CD4-positive, alpha-beta T cell treated with Interleukin-15 for 4 hours (primary cell): ENCODE results near the gene NIPAL3.
A peak's percentile ranks its signal among the peaks of the same experiment; 100 is the strongest.
"Not testable (repeated sequence)": the region's sequence is repeated elsewhere in the genome, so short reads cannot be mapped to it uniquely, and the experiment has no call there.

Experiments
- DNase-seq: peaks from one replicate; pipeline ENCODE4 v3.0.0-alpha.2; 2020; ENCODE audit warnings: low spot score

The NIPAL3 gene

DNA sequence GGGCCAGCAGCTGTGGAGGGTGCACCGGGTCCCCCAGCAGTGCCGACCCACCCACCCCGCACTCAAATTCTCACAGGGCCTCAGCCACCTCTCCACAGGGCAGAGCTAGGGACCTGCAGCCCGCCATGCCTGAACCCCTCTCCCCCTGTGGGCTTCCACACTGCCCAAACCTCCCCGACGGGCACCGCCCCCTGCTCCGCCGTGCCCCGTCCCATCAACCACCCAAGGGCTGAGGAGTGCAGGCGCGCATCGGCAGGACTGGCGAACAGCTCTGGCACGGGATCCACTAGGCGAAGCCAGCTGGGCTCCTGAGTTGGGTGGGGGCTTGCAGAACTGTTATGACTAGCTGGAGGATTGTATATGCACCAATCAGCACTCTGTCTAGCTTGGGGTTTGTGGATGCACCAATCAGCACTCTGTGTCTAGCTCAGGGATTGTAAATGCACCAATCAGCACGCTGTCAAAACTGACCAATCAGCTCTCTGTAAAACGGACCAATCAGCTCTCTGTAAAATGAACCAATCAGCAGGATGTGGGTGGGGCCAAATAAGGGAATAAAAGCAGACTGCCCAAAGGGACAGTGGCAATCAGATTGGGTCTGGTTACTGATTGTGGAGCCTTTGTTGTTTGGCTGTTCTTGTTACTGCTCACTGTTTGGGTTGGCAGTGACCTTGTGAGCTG, 74.6 kb downstream of the NIPAL3 start:
- DNase-seq, result no peak

DNA sequence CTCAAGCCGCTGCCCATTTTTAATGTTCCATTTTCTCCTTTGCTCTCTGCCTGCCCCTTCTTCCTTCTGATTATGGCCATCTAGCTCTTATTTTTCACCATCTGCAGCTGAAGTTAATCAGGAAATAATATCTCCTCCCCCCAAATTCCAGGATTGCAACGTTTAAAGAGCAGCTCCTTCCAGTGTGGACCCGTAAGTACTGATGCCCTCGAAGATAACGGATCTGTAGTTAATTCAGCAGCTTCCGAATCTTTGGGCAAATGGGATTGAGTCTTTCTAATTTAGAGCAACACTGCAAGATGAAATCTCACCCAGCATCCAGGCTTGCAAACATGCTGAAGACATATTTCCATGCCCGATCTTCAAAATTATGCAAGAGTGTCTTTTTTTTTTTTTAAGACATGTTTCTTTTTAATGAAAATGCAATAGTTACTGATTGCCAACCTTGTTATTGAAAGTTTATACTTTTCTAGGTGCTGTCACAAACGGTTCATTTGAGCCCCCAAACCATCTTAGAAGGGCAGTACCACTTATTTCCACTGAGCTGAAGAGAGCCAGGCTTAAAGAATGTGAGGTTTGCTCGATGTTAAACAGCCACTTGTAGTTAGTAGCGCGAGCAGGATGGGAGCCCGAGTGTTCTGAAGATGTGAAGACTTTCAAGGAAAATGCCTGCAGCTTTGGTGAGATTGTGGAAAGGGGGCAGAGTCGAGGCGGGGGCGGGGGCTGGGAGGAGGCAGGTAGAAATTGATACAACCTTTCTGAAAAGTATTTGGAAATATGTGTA, 76.2 kb downstream of the NIPAL3 start:
- DNase-seq, result no peak

- DNase-seq, result not testable (repeated sequence)
Observed at GRCh38 chr1:24492935-24493334, 77.3 kb downstream of the NIPAL3 start.

- DNase-seq, result no peak
Observed at GRCh38 chr1:24493785-24494184, 78.2 kb downstream of the NIPAL3 start.

- DNase-seq, result no peak
Observed at GRCh38 chr1:24498589-24498988, 83.0 kb downstream of the NIPAL3 start.

- DNase-seq, result no peak
Observed at GRCh38 chr1:24500448-24501048, 84.9 kb downstream of the NIPAL3 start.

DNA sequence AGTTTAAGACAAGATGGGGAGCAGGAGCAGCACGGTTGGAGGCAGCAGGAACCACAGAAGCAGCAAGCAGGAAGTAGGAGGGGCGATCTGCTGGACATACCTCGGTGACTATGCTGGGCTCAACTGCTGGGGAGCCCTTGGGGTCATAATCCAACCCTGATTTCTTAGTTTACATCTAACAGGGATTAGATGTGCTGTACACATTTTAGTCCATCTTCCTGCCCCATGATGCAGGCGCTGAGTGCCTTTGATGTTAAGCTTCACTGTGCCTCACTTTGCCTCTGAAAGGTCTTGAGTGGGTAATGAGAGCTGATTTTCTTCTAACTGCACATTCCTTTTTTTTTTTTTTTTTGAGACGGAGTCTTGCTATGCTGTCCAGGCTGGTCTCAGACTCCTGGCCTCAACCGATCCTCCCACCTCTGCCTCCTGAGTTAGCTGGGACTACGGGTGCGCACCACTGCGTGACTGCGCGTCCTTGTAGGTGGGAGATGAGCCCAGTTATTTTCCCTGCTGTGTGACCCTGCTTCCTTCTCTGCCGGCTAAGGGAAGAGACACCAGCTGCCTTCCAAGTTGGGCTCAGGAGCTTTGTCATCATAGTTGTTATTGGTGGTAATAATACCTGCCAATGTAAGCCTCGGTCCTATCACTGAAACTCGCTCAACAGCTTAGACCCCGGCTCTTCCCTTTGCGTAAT, 85.9 kb downstream of the NIPAL3 start:
- no peak for DNase-seq

GRCh38 chr1:24502065-24502708, 86.6 kb downstream of the NIPAL3 start:
- peak; percentile 86 for DNase-seq

DNA sequence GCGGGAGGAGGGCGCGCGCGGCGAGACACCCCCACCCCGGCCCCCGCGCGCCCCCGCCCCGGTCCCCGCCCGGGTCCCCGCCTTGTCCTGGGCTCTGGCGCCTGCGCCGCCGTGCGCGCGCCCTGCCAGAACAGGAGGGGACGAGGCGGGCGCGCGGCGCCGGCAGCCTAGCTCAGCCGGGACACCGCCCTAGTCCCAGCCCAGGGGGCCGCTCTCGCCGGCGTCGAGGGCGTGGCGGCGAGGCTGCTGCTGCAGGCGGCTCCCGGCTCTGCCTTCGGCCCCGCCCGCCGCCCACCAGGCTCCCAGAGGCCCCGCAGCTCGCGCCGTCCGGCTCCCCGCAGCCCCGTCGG, 87.1 kb downstream of the NIPAL3 start, which contains the start of gene RCAN3:
TSS of gene RCAN3 (plus strand) at position 128 of the 350 bp plus-strand sequence. CDS start 11,537 bp downstream, outside the sequence.
- DNase-seq, result peak; percentile 89

GRCh38 chr1:24503059-24503751, 87.6 kb downstream of the NIPAL3 start:
- peak; percentile 50 for DNase-seq

- DNase-seq, result peak; percentile 61
Observed at GRCh38 chr1:24503870-24504523, 88.4 kb downstream of the NIPAL3 start.

GRCh38 chr1:24504560-24504959, 89.0 kb downstream of the NIPAL3 start:
- DNase-seq, result no peak

GRCh38 chr1:24505816-24506215, 90.2 kb downstream of the NIPAL3 start:
- no peak for DNase-seq

DNA sequence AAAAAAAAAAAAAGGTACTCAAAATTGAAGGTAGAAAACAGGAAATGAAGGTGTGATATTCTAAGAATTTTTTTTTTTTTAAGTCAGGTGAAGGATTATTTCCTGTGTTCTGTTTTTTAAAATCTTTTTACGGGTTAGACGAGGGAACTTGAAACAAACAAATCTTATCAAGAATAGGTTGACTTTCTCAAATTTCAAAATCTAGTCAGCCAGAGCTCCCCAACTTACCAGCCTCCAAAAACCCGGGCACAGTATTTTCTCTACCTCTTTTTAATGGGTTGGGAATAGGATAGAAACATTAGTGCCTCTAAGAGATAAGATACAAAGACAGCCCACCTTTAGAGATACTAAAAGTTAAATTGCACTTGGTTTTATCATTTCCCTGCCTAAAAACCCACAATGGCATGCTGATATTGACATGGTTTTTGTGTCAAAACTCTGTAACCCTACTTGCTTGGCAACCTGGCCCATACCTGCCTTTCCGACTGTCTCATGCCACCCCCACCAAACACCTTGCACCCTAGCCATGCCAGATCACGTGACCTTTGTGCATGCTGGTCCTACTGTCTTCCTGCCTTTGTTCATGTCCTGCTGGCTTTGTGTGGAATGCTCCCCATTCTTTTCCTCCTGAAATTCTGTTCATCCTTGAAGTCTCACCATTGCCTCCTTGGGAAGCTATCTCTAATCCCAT, 91.2 kb downstream of the NIPAL3 start:
- DNase-seq, result no peak

DNA sequence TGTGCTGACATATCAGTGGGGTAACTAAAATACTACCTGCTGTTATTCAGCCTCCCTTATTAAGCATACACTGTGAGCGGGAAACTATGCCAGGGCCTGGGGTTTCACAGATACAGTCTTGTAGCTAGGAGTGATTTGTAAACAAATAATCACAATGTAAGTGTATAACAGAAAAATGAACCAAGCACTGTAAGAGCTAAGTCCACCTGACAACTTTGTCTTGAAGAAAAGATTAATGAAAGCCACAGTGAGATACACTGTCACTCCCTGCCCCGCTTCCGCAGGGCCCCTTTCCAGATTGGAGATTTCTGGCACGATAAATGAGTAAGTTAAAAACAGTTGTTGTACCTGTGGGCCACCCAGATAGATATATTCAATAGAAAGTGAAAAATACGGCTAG, 91.8 kb downstream of the NIPAL3 start:
- DNase-seq, result peak; percentile 61

DNA sequence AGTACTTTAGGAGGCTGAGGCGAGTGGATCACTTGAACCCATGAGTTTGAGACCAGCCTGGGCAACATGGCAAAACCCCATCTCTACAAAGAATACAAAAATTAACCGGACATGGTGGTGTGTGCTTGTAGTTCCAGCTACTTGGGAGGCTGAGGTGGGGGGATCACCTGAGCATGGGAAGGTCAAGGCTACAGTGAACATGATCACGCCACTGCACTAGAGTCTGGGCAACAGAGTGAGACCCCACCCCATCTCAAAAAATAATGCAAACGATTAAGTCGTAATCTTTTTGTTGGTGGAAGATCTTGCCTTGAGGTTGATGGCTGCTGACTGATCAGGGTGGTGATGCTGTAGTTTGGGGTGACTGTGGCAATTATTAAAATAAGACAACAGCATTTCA, 93.3 kb downstream of the NIPAL3 start:
- DNase-seq, result no peak

DNA sequence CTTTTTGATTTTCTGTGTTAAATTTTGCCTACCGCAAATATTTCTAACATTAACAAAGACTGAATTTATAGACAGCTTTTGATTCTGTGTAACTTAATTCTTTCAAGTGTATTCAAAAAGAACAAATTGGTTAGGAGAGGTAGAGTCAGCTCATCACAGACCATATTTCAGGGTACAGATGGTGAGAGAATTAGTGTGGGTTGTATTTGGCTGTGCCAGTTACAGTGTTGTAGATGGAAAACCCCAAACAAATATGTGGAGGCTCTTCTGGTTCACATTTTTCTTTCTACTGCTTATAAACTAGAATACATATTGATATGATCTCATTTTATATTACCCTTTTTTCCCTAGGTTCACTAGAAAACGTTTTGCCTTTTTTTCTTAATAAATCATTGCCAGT, 98.1 kb downstream of the NIPAL3 start:
- DNase-seq, result no peak

DNA sequence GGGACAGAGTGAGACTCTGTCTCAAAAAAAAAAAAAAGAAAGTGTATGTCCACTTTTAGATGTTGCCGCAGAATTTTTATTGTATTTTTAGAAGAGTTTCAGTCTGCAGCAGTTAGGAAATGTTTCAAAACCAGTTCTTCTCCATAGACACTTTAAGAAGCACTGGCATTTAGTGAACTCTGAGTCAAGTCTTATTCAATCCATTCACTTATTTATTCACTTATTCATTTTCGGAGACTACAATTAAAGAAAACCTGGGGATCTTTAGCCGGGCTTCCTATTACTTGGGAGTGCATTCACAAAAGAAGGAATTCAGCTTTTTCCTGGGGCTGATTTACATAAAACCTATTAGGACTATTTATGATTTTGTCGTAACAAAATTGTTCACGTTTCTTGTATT, 99.3 kb downstream of the NIPAL3 start:
- no peak for DNase-seq

- DNase-seq, result not testable (repeated sequence)
Observed at GRCh38 chr1:24515671-24516209, 100.1 kb downstream of the NIPAL3 start.

- no peak for DNase-seq
Observed at GRCh38 chr1:24516506-24516905, 100.9 kb downstream of the NIPAL3 start.
